IPS DF 4.7 (cell line): Measurements from ENCODE around the gene L2HGDH.
"Not testable (repeated sequence)": the region's sequence is repeated elsewhere in the genome, so short reads cannot be mapped to it uniquely, and the experiment has no call there.

Experiments used
- DNase-seq: peaks from one replicate; pipeline ENCODE4 v3.0.0-alpha.2; 2013; ENCODE audit warnings: low spot score; ENCODE audit errors: extremely low read depth

The L2HGDH gene

GRCh38 chr14:50311972-50312733 lies at the start of gene L2HGDH, which contains the start of gene DMAC2L:
Gene L2HGDH (minus strand): TSS chr14:50312229. CDS start chr14:50312150, 79 bp downstream.
Gene DMAC2L (plus strand): TSS chr14:50312324. CDS start chr14:50321488, 9,164 bp downstream.
- DNase-seq, result peak; percentile 66

GRCh38 chr14:50360851-50361250 lies 48.8 kb upstream of the L2HGDH start:
- no peak for DNase-seq

- DNase-seq, result no peak
Measured at GRCh38 chr14:50360093-50360492, 48.1 kb upstream of the L2HGDH start.

- DNase-seq, result no peak
Measured at GRCh38 chr14:50359631-50360030, 47.6 kb upstream of the L2HGDH start.

- DNase-seq, result no peak
Measured at GRCh38 chr14:50357753-50358395, 45.8 kb upstream of the L2HGDH start.

- DNase-seq, result no peak
Measured at GRCh38 chr14:50357124-50357523, 45.1 kb upstream of the L2HGDH start.

- DNase-seq, result not testable (repeated sequence)
Measured at GRCh38 chr14:50356283-50356682, 44.3 kb upstream of the L2HGDH start.

GRCh38 chr14:50355692-50356091 lies 43.7 kb upstream of the L2HGDH start:
- no peak for DNase-seq

- DNase-seq, result no peak
Measured at GRCh38 chr14:50354527-50354926, 42.5 kb upstream of the L2HGDH start.

GRCh38 chr14:50353126-50353525 lies 41.1 kb upstream of the L2HGDH start:
- no peak for DNase-seq

GRCh38 chr14:50352584-50352983 lies 40.6 kb upstream of the L2HGDH start:
- DNase-seq, result no peak

GRCh38 chr14:50350975-50351374 lies 38.9 kb upstream of the L2HGDH start:
- no peak for DNase-seq

GRCh38 chr14:50348933-50349332 lies 36.9 kb upstream of the L2HGDH start:
- no peak for DNase-seq

GRCh38 chr14:50347521-50347920 lies 35.5 kb upstream of the L2HGDH start:
- no peak for DNase-seq

GRCh38 chr14:50345846-50346422 lies 33.9 kb upstream of the L2HGDH start:
- DNase-seq, result no peak

GRCh38 chr14:50344876-50345563 lies 33.0 kb upstream of the L2HGDH start:
- DNase-seq, result no peak

GRCh38 chr14:50344116-50344775 lies 32.2 kb upstream of the L2HGDH start:
- DNase-seq, result no peak

GRCh38 chr14:50343434-50343833 lies 31.4 kb upstream of the L2HGDH start:
- no peak for DNase-seq

GRCh38 chr14:50342221-50343078 lies 30.4 kb upstream of the L2HGDH start:
- no peak for DNase-seq

- DNase-seq, result no peak
Measured at GRCh38 chr14:50340963-50341362, 28.9 kb upstream of the L2HGDH start.
